ENCODE measurements around the gene GJB3.

GJB3 gene

GRCh38 chr1:34740161-34740868 lies 40.7 kb upstream of the GJB3 start:
- Histone ChIP-seq H3K79me2 (no peaks in the 10 kb centered on the region), H2AFZ (no peak overlapping the region)
- no peak for TF ChIP-seq CTCF (IDR thresholded peaks at IDR 0.05)

GRCh38 chr1:34742667-34743270 lies 38.2 kb upstream of the GJB3 start:
- Histone ChIP-seq H3K4me1 (no peaks in the 10 kb centered on the region), H3K36me3 (ENCODE audit: control insufficient read depth, insufficient read depth, low read length) (no peaks in the 10 kb centered on the region), H3K9ac (no peak overlapping the region), H2AFZ (no peak overlapping the region), H3K79me2 (no peaks in the 10 kb centered on the region), H3K9me3 (ENCODE audit: control insufficient read depth, low read length) (no peaks in the 10 kb centered on the region), H3K27ac (no peak overlapping the region), H3K4me3 (ENCODE audit: low read depth, low read length) (no peak overlapping the region), H3K4me2 (ENCODE audit: low read length) (no peak overlapping the region), H3K27me3 (ENCODE audit: control insufficient read depth, insufficient read depth, low read length) (no peaks in the 10 kb centered on the region)
- peak; percentile 81 for TF ChIP-seq CTCF (IDR thresholded peaks at IDR 0.05)

More at GRCh38 chr1:34740161-34740868, 40.7 kb upstream of the GJB3 start:
- Histone ChIP-seq H3K36me3 (ENCODE audit: control insufficient read depth, insufficient read depth, low read length) (no peaks in the 10 kb centered on the region), H3K4me1 (no peaks in the 10 kb centered on the region), H3K27me3 (ENCODE audit: control insufficient read depth, insufficient read depth, low read length) (no peaks in the 10 kb centered on the region), H3K27ac (no peak overlapping the region), H3K9ac (no peak overlapping the region), H3K9me3 (ENCODE audit: control insufficient read depth, low read length) (no peaks in the 10 kb centered on the region), H3K4me2 (ENCODE audit: low read length) (no peak overlapping the region), H3K4me3 (ENCODE audit: low read depth, low read length) (no peak overlapping the region)

- no peaks in the 10 kb centered on the region for H3K4me1 ChIP-seq
- H3K36me3 ChIP-seq (ENCODE audit: control insufficient read depth, insufficient read depth, low read length) = no peaks in the 10 kb centered on the region
- H2AFZ ChIP-seq = no peak overlapping the region
- H3K4me2 ChIP-seq (ENCODE audit: low read length) = no peak overlapping the region
- no peaks in the 10 kb centered on the region for H3K27me3 ChIP-seq (ENCODE audit: control insufficient read depth, insufficient read depth, low read length)
- no peak overlapping the region for H3K9ac ChIP-seq
- H3K27ac ChIP-seq = no peak overlapping the region
- H3K79me2 ChIP-seq = no peaks in the 10 kb centered on the region
- H3K9me3 ChIP-seq (ENCODE audit: control insufficient read depth, low read length) = no peaks in the 10 kb centered on the region
- no peak overlapping the region for H3K4me3 ChIP-seq (ENCODE audit: low read depth, low read length)
- no peak for TF ChIP-seq CTCF (IDR thresholded peaks at IDR 0.05)
These were observed 37.2 kb upstream of the GJB3 start for GRCh38 chr1:34743775-34744174.

DNA sequence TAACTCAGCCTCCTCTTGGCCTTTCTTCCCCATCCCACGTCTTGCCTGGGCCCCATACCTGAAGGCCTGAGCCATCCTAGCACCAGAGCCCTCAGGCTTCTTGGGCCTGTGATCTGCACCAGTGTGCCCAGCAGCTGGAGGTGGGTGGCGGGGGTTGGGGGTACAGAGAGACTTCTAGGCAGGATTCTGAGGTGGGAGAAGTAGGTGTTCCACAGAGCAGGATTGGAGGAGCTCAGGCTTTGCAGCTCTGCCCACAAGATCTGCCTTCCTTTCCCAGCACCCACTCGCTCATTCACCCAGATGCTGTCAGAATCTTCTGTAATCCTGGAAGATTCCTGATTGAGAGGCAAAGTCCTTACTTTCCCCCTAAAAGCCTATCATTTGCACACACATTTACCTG lies 36.2 kb upstream of the GJB3 start:
- H3K27ac ChIP-seq = no peak overlapping the region
- no peaks in the 10 kb centered on the region for H3K27me3 ChIP-seq (ENCODE audit: control insufficient read depth, insufficient read depth, low read length)
- H3K4me3 ChIP-seq (ENCODE audit: low read depth, low read length) = no peak overlapping the region
- TF ChIP-seq CTCF (IDR thresholded peaks at IDR 0.05) = no peak
- no peak overlapping the region for H2AFZ ChIP-seq
- H3K36me3 ChIP-seq (ENCODE audit: control insufficient read depth, insufficient read depth, low read length) = no peaks in the 10 kb centered on the region
- no peak overlapping the region for H3K4me2 ChIP-seq (ENCODE audit: low read length)
- H3K9me3 ChIP-seq (ENCODE audit: control insufficient read depth, low read length) = no peaks in the 10 kb centered on the region
- H3K79me2 ChIP-seq = no peaks in the 10 kb centered on the region
- H3K9ac ChIP-seq = no peak overlapping the region
- no peaks in the 10 kb centered on the region for H3K4me1 ChIP-seq

DNA sequence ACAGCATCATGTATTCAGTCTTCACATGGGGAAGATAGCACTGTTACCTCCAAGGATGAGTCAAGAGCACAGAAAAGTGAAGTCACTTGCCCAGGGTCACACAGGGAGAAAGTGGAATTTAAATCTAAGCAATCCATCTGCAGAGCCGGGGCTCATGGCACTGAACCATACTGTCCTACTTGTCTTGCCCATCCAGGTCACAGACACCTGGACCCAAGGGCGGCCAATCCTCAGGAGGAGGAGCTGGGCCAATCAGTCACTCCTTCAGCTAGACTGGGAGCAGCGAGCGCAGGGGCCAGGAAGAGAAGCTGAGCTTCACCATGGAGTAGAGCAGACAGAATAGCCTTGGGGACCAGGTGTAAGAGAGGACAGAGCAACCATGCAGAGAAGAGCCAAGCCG lies 35.3 kb upstream of the GJB3 start:
- Histone ChIP-seq H3K79me2 (no peaks in the 10 kb centered on the region), H3K9ac (no peak overlapping the region), H3K4me3 (ENCODE audit: low read depth, low read length) (no peak overlapping the region), H3K27ac (no peak overlapping the region), H2AFZ (no peak overlapping the region), H3K27me3 (ENCODE audit: control insufficient read depth, insufficient read depth, low read length) (no peaks in the 10 kb centered on the region), H3K4me2 (ENCODE audit: low read length) (no peak overlapping the region), H3K4me1 (no peaks in the 10 kb centered on the region), H3K36me3 (ENCODE audit: control insufficient read depth, insufficient read depth, low read length) (no peaks in the 10 kb centered on the region), H3K9me3 (ENCODE audit: control insufficient read depth, low read length) (no peaks in the 10 kb centered on the region)
- TF ChIP-seq CTCF (IDR thresholded peaks at IDR 0.05) = no peak
